Measurements from ENCODE around the gene PPCS.

DNA sequence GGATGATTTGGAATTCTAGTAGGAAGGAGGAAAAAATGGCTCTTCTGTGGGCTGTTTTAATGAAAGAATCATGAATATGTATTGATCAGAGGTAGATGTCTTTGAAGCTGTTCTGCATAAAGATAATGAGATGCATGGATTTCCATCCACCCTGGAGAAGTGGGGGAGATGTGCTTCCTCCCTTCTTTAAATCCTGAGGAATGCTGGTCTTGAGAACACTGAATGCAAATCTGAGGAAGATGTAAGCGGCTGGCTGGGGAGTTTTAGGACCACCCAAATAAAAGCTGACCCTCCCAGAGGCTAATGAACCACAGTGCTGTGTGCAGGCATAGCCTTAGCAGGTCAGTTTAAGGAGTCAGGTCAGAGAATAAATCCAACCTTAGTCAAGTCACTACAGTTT, 37.8 kb upstream of the PPCS start:
- TF ChIP-seq EZH2 (IDR thresholded peaks at IDR 0.05; ENCODE audit: borderline replicate concordance, low read depth, low read length, severe bottlenecking) (no peak), POLR2A (IDR thresholded peaks at IDR 0.05; ENCODE audit: low read depth, low read length) (no peak), GATA2 (IDR thresholded peaks at IDR 0.05; ENCODE audit: insufficient read depth, insufficient read length, low read depth, low read length) (no peak), FOS (IDR thresholded peaks at IDR 0.05; ENCODE audit: borderline replicate concordance, insufficient read depth, low read length) (no peak), JUN (IDR thresholded peaks at IDR 0.05; ENCODE audit: borderline replicate concordance, insufficient read depth, insufficient read length, low read depth) (no peak), POLR2AphosphoS5 (IDR thresholded peaks at IDR 0.05; ENCODE audit: insufficient read depth, low read depth, low read length) (no peak), MYC (IDR thresholded peaks at IDR 0.05; ENCODE audit: low read depth, low read length) (no peak)
- TF ChIP-seq, protein P1, sequence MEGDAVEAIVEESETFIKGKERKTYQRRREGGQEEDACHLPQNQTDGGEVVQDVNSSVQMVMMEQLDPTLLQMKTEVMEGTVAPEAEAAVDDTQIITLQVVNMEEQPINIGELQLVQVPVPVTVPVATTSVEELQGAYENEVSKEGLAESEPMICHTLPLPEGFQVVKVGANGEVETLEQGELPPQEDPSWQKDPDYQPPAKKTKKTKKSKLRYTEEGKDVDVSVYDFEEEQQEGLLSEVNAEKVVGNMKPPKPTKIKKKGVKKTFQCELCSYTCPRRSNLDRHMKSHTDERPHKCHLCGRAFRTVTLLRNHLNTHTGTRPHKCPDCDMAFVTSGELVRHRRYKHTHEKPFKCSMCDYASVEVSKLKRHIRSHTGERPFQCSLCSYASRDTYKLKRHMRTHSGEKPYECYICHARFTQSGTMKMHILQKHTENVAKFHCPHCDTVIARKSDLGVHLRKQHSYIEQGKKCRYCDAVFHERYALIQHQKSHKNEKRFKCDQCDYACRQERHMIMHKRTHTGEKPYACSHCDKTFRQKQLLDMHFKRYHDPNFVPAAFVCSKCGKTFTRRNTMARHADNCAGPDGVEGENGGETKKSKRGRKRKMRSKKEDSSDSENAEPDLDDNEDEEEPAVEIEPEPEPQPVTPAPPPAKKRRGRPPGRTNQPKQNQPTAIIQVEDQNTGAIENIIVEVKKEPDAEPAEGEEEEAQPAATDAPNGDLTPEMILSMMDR (IDR thresholded peaks at IDR 0.05; ENCODE audit: extremely low read depth in 1 of 2, insufficient read depth in 1 of 2, low read depth in 1 of 2, low read length in 2 of 2), result no peak
- TF ChIP-seq, protein P2, sequence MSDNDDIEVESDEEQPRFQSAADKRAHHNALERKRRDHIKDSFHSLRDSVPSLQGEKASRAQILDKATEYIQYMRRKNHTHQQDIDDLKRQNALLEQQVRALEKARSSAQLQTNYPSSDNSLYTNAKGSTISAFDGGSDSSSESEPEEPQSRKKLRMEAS (IDR thresholded peaks at IDR 0.05; ENCODE audit: insufficient read depth, insufficient read length), result no peak

Measured in endothelial cell of umbilical vein (primary cell).